ENCODE measurements around the gene KIAA1586.
"Not testable (repeated sequence)": the region's sequence is repeated elsewhere in the genome, so short reads cannot be mapped to it uniquely, and the experiment has no call there.

KIAA1586 gene

GRCh38 chr6:57046332-57047256 is at the start of gene KIAA1586:
KIAA1586 (plus strand) TSS chr6:57046693; CDS start chr6:57046756, 63 bp downstream.
- H3K36me3 ChIP-seq (ENCODE audit: control insufficient read depth in 1 of 2, insufficient read depth in 2 of 2, low read length in 2 of 2); H3K27me3 ChIP-seq (ENCODE audit: low read depth, low read length); H3K9me3 ChIP-seq (ENCODE audit: control insufficient read depth in 1 of 2, low read length in 2 of 2): not testable (repeated sequence)
- peaks cover 4 to 14% of the 10 kb centered on the region in 2 donors for H3K4me1 ChIP-seq (ENCODE audit: control insufficient read depth in 1 of 2, insufficient read depth in 2 of 2, low read length in 2 of 2)
- H3K4me3 ChIP-seq (ENCODE audit: low read depth in 1 of 2, low read length in 2 of 2) = peak within 1 kb of the TSS; percentile 56 to 71
- peak within 1 kb of the TSS; percentile 60 for H3K27ac ChIP-seq (ENCODE audit: low read length)

GRCh38 chr6:56999049-56999448 is 47.4 kb upstream of the KIAA1586 start:
- no peaks in the 10 kb centered on the region for H3K4me1 ChIP-seq (ENCODE audit: control insufficient read depth in 1 of 2, insufficient read depth in 2 of 2, low read length in 2 of 2)
- no peaks in the 10 kb centered on the region for H3K27me3 ChIP-seq (ENCODE audit: low read depth, low read length)
- no peak overlapping the region for H3K4me3 ChIP-seq (ENCODE audit: low read depth in 1 of 2, low read length in 2 of 2)
- H3K36me3 ChIP-seq (ENCODE audit: control insufficient read depth in 1 of 2, insufficient read depth in 2 of 2, low read length in 2 of 2) = no peaks in the 10 kb centered on the region
- H3K9me3 ChIP-seq (ENCODE audit: control insufficient read depth in 1 of 2, low read length in 2 of 2) = peaks cover 0 to 5% of the 10 kb centered on the region in 2 donors
- no peak overlapping the region for H3K27ac ChIP-seq (ENCODE audit: low read length)

GRCh38 chr6:56999748-57000147 is 46.7 kb upstream of the KIAA1586 start:
- H3K27me3 ChIP-seq (ENCODE audit: low read depth, low read length); H3K4me3 ChIP-seq (ENCODE audit: low read depth in 1 of 2, low read length in 2 of 2): not testable (repeated sequence)

GRCh38 chr6:57002197-57002596 is 44.3 kb upstream of the KIAA1586 start:
- H3K4me1 ChIP-seq (ENCODE audit: control insufficient read depth in 1 of 2, insufficient read depth in 2 of 2, low read length in 2 of 2) = no peaks in the 10 kb centered on the region
- peaks cover 0 to 5% of the 10 kb centered on the region in 2 donors for H3K9me3 ChIP-seq (ENCODE audit: control insufficient read depth in 1 of 2, low read length in 2 of 2)
- H3K4me3 ChIP-seq (ENCODE audit: low read depth in 1 of 2, low read length in 2 of 2) = no peak overlapping the region
- H3K36me3 ChIP-seq (ENCODE audit: control insufficient read depth in 1 of 2, insufficient read depth in 2 of 2, low read length in 2 of 2) = no peaks in the 10 kb centered on the region
- H3K27me3 ChIP-seq (ENCODE audit: low read depth, low read length) = no peaks in the 10 kb centered on the region
- no peak overlapping the region for H3K27ac ChIP-seq (ENCODE audit: low read length)

More at GRCh38 chr6:56999748-57000147, 46.7 kb upstream of the KIAA1586 start:
- not testable (repeated sequence) for H3K27ac ChIP-seq (ENCODE audit: low read length); H3K4me1 ChIP-seq (ENCODE audit: control insufficient read depth in 1 of 2, insufficient read depth in 2 of 2, low read length in 2 of 2); H3K36me3 ChIP-seq (ENCODE audit: control insufficient read depth in 1 of 2, insufficient read depth in 2 of 2, low read length in 2 of 2); H3K9me3 ChIP-seq (ENCODE audit: control insufficient read depth in 1 of 2, low read length in 2 of 2)

- no peaks in the 10 kb centered on the region for H3K9me3 ChIP-seq (ENCODE audit: control insufficient read depth in 1 of 2, low read length in 2 of 2)
- H3K4me3 ChIP-seq (ENCODE audit: low read depth in 1 of 2, low read length in 2 of 2) = no peak overlapping the region
- H3K27ac ChIP-seq (ENCODE audit: low read length) = no peak overlapping the region
- H3K27me3 ChIP-seq (ENCODE audit: low read depth, low read length) = no peaks in the 10 kb centered on the region
- H3K36me3 ChIP-seq (ENCODE audit: control insufficient read depth in 1 of 2, insufficient read depth in 2 of 2, low read length in 2 of 2) = no peaks in the 10 kb centered on the region
- no peaks in the 10 kb centered on the region for H3K4me1 ChIP-seq (ENCODE audit: control insufficient read depth in 1 of 2, insufficient read depth in 2 of 2, low read length in 2 of 2)
These were observed 42.2 kb upstream of the KIAA1586 start for GRCh38 chr6:57004292-57004691.

- no peaks in the 10 kb centered on the region for H3K27me3 ChIP-seq (ENCODE audit: low read depth, low read length)
- H3K9me3 ChIP-seq (ENCODE audit: control insufficient read depth in 1 of 2, low read length in 2 of 2) = no peaks in the 10 kb centered on the region
- H3K36me3 ChIP-seq (ENCODE audit: control insufficient read depth in 1 of 2, insufficient read depth in 2 of 2, low read length in 2 of 2) = no peaks in the 10 kb centered on the region
- H3K27ac ChIP-seq (ENCODE audit: low read length) = no peak overlapping the region
- no peak overlapping the region for H3K4me3 ChIP-seq (ENCODE audit: low read depth in 1 of 2, low read length in 2 of 2)
- H3K4me1 ChIP-seq (ENCODE audit: control insufficient read depth in 1 of 2, insufficient read depth in 2 of 2, low read length in 2 of 2) = no peaks in the 10 kb centered on the region
These were observed 40.4 kb upstream of the KIAA1586 start for GRCh38 chr6:57006101-57006500.

- not testable (repeated sequence) for H3K36me3 ChIP-seq (ENCODE audit: control insufficient read depth in 1 of 2, insufficient read depth in 2 of 2, low read length in 2 of 2); H3K27ac ChIP-seq (ENCODE audit: low read length); H3K9me3 ChIP-seq (ENCODE audit: control insufficient read depth in 1 of 2, low read length in 2 of 2)
These were observed 38.4 kb upstream of the KIAA1586 start for GRCh38 chr6:57008069-57008468.

GRCh38 chr6:57013521-57013926 is 33.0 kb upstream of the KIAA1586 start:
- Histone ChIP-seq H3K36me3 (ENCODE audit: control insufficient read depth in 1 of 2, insufficient read depth in 2 of 2, low read length in 2 of 2) (no peaks in the 10 kb centered on the region), H3K9me3 (ENCODE audit: control insufficient read depth in 1 of 2, low read length in 2 of 2) (no peaks in the 10 kb centered on the region), H3K4me3 (ENCODE audit: low read depth in 1 of 2, low read length in 2 of 2) (no peak overlapping the region), H3K4me1 (ENCODE audit: control insufficient read depth in 1 of 2, insufficient read depth in 2 of 2, low read length in 2 of 2) (no peaks in the 10 kb centered on the region), H3K27ac (ENCODE audit: low read length) (no peak overlapping the region), H3K27me3 (ENCODE audit: low read depth, low read length) (no peaks in the 10 kb centered on the region)

More at GRCh38 chr6:57008069-57008468, 38.4 kb upstream of the KIAA1586 start:
- H3K27me3 ChIP-seq (ENCODE audit: low read depth, low read length); H3K4me3 ChIP-seq (ENCODE audit: low read depth in 1 of 2, low read length in 2 of 2); H3K4me1 ChIP-seq (ENCODE audit: control insufficient read depth in 1 of 2, insufficient read depth in 2 of 2, low read length in 2 of 2): not testable (repeated sequence)

GRCh38 chr6:57017069-57017468 is 29.4 kb upstream of the KIAA1586 start:
- Histone ChIP-seq H3K4me3 (ENCODE audit: low read depth in 1 of 2, low read length in 2 of 2) (no peak overlapping the region), H3K27ac (ENCODE audit: low read length) (no peak overlapping the region), H3K27me3 (ENCODE audit: low read depth, low read length) (no peaks in the 10 kb centered on the region), H3K4me1 (ENCODE audit: control insufficient read depth in 1 of 2, insufficient read depth in 2 of 2, low read length in 2 of 2) (no peaks in the 10 kb centered on the region), H3K9me3 (ENCODE audit: control insufficient read depth in 1 of 2, low read length in 2 of 2) (no peaks in the 10 kb centered on the region), H3K36me3 (ENCODE audit: control insufficient read depth in 1 of 2, insufficient read depth in 2 of 2, low read length in 2 of 2) (no peaks in the 10 kb centered on the region)

- no peaks in the 10 kb centered on the region for H3K4me1 ChIP-seq (ENCODE audit: control insufficient read depth in 1 of 2, insufficient read depth in 2 of 2, low read length in 2 of 2)
These were observed 28.7 kb upstream of the KIAA1586 start for GRCh38 chr6:57017841-57018240.

GRCh38 chr6:57019434-57019833 is 27.1 kb upstream of the KIAA1586 start:
- no peak overlapping the region for H3K27ac ChIP-seq (ENCODE audit: low read length)
- no peaks in the 10 kb centered on the region for H3K4me1 ChIP-seq (ENCODE audit: control insufficient read depth in 1 of 2, insufficient read depth in 2 of 2, low read length in 2 of 2)
- no peaks in the 10 kb centered on the region for H3K36me3 ChIP-seq (ENCODE audit: control insufficient read depth in 1 of 2, insufficient read depth in 2 of 2, low read length in 2 of 2)
- no peak overlapping the region for H3K4me3 ChIP-seq (ENCODE audit: low read depth in 1 of 2, low read length in 2 of 2)
- H3K9me3 ChIP-seq (ENCODE audit: control insufficient read depth in 1 of 2, low read length in 2 of 2) = peaks cover 0 to 4% of the 10 kb centered on the region in 2 donors
- no peaks in the 10 kb centered on the region for H3K27me3 ChIP-seq (ENCODE audit: low read depth, low read length)

More at GRCh38 chr6:57017841-57018240, 28.7 kb upstream of the KIAA1586 start:
- H3K27me3 ChIP-seq (ENCODE audit: low read depth, low read length) = no peaks in the 10 kb centered on the region
- H3K27ac ChIP-seq (ENCODE audit: low read length) = no peak overlapping the region
- H3K4me3 ChIP-seq (ENCODE audit: low read depth in 1 of 2, low read length in 2 of 2) = no peak overlapping the region
- no peaks in the 10 kb centered on the region for H3K36me3 ChIP-seq (ENCODE audit: control insufficient read depth in 1 of 2, insufficient read depth in 2 of 2, low read length in 2 of 2)
- H3K9me3 ChIP-seq (ENCODE audit: control insufficient read depth in 1 of 2, low read length in 2 of 2) = no peaks in the 10 kb centered on the region

Measured in muscle layer of duodenum (tissue), 2 donors.